ENCODE measurements around the gene TCFL5.

DNA sequence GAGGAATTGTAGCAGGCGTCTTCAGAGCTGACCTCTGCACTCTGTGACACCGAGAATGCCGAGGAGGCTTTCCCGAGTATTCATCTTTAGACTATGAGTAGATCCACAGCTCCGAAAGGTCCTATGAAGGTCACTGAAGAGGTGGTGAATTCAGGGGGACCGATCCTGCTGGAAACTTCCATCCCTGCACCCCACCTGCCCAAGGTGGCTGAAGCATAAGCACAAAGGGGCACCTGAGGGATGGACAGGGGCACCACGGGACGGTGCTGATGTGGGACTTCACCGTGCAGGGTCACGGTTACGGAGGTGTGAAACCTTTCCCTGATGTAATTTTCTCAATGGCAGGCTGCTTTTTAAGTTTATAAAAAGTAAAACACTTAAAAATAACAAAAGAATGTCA is 40.3 kb upstream of the TCFL5 start:
- TF ChIP-seq CTCF (IDR thresholded peaks at IDR 0.05) (no peak), POLR2AphosphoS5 (IDR thresholded peaks at IDR 0.05; ENCODE audit: low read depth, low read length) (no peak), SIN3A (IDR thresholded peaks at IDR 0.05; ENCODE audit: borderline replicate concordance, insufficient read depth, low read depth, low read length) (no peak), REST (IDR thresholded peaks at IDR 0.05; ENCODE audit: insufficient read depth in 1 of 2, low read depth in 2 of 2, low read length in 1 of 2) (no peak), TCF7L2 (IDR thresholded peaks at IDR 0.05; ENCODE audit: low read depth, low read length) (no peak)
